H1 (cell line): ENCODE data around the gene DPM3. TPM values are rescaled to one million over a fixed set of nuclear protein-coding genes. Genes with fewer than 3 reads are reported as not detected.

Experiments used
- EP300 ChIP-seq, 2 experiments: IDR thresholded peaks; 1 replicate in 1 of 2; 2 replicates in 1 of 2; pipeline ENCODE4 v1.6.1; 2011 to 2012; ENCODE audit warnings: low read depth in 2 of 2, low read length in 2 of 2, mild to moderate bottlenecking in 2 of 2, borderline replicate concordance in 1 of 2, inconsistent platforms in 1 of 2, moderate library complexity in 1 of 2
- HDAC2 ChIP-seq, 2 experiments: fragments of 300-600 bp in 1 of 2; sonication (generic) in 1 of 2; IDR thresholded peaks; 2 replicates each; pipeline ENCODE4 v1.6.1; 2011 to 2012; ENCODE audit warnings: low read depth in 2 of 2, low read length in 2 of 2, mild to moderate bottlenecking in 2 of 2, moderate library complexity in 2 of 2, borderline replicate concordance in 1 of 2, inconsistent platforms in 1 of 2
- MAFK ChIP-seq: IDR thresholded peaks from 2 replicates; pipeline ENCODE4 v1.6.1; 2012; ENCODE audit warnings: low read depth, mild to moderate bottlenecking, improper control_type of control experiment, low read length
- SIRT6 ChIP-seq: IDR thresholded peaks from one replicate; pipeline ENCODE4 v1.7.1; 2012; ENCODE audit warnings: low read length, inconsistent platforms
- TAF1 ChIP-seq: IDR thresholded peaks from 2 replicates; pipeline ENCODE4 v1.6.1; 2011; ENCODE audit warnings: mild to moderate bottlenecking, low read depth, low read length
- polyA plus RNA-seq, 7 experiments: library from polyadenylated mRNA; depleted of rRNA in 3 of 7; stranded (reverse) in 5 of 7; unstranded in 2 of 7; fragments of >200 nt in 5 of 7; fragments of 200-250 nt in 2 of 7; gene quantifications; 1 replicate in 5 of 7; 2 replicates in 1 of 7; 4 replicates in 1 of 7; pipeline versions ENCODE4 v1.2.1 to v1.2.3, GENCODE V29; 2011 to 2013; ENCODE audit warnings: missing spikeins in 2 of 7, mixed read lengths in 2 of 7
- total RNA-seq: library from RNA; stranded (reverse); fragmentation: NEBNext Ultra II Directional; extraction: Animal tissue kit (Norgen Biotek cat#: 25700); gene quantifications from 2 replicates; pipeline ENCODE4 v1.2.1, GENCODE V29; 2021
- TF ChIP-seq, protein P1 (sequence below): fragments of 300-600 bp; sonication (generic); IDR thresholded peaks from 2 replicates; pipeline ENCODE4 v1.7.1; 2012; ENCODE audit warnings: low read length, moderate library complexity, mild to moderate bottlenecking, inconsistent platforms; ENCODE audit not compliant: insufficient replicate concordance
- TF ChIP-seq, protein P2 (sequence below): IDR thresholded peaks from 2 replicates; pipeline ENCODE4 v1.6.1; 2012; ENCODE audit warnings: inconsistent platforms
- TF ChIP-seq, protein P3 (sequence below): IDR thresholded peaks from 2 replicates; pipeline ENCODE4 v1.6.1; 2011; ENCODE audit warnings: low read depth, mild to moderate bottlenecking, low read length; ENCODE audit not compliant: insufficient read depth

The DPM3 gene
- total and polyA plus RNA-seq, 2 of the 8 experiments (the other 6 are each of a cell fraction or from before 2014, with no cell fraction given) = 44.8 to 227 TPM

DNA sequence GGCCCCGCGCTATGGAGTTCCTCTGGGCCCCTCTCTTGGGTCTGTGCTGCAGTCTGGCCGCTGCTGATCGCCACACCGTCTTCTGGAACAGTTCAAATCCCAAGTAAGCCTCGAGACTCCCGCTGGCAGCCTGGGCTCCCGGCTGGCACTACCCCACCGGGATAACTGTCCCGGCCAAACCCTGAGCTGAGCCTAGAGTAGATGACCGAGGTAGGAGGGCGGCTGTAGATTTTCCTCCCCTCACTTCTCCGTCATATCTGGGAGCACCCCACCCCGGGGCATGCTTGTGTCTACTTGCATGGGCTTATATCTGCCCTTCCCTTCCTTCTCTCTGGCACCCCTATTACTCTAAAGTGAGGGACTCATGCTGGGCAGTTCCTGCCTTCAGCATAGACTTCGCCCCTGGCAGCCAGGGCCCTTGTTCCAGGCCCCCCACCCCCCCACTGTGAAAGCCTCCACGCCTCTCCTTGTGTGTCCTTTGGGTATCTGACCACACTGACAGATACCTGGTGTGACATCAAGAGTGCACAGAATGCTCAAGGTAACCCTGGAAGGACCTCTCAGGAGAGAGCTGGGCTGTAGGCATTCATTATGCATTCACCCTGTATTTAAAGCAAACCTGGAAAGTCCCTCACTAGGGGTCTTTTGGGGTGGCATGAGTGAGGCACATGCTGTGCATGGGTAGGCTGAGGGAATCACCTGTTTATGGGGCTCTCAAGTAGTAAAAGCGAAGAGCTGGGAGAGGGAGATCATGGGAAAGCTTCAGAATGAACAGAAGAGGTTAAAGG, 12.2 kb downstream of the DPM3 start (continued):
- TF ChIP-seq, protein P1, sequence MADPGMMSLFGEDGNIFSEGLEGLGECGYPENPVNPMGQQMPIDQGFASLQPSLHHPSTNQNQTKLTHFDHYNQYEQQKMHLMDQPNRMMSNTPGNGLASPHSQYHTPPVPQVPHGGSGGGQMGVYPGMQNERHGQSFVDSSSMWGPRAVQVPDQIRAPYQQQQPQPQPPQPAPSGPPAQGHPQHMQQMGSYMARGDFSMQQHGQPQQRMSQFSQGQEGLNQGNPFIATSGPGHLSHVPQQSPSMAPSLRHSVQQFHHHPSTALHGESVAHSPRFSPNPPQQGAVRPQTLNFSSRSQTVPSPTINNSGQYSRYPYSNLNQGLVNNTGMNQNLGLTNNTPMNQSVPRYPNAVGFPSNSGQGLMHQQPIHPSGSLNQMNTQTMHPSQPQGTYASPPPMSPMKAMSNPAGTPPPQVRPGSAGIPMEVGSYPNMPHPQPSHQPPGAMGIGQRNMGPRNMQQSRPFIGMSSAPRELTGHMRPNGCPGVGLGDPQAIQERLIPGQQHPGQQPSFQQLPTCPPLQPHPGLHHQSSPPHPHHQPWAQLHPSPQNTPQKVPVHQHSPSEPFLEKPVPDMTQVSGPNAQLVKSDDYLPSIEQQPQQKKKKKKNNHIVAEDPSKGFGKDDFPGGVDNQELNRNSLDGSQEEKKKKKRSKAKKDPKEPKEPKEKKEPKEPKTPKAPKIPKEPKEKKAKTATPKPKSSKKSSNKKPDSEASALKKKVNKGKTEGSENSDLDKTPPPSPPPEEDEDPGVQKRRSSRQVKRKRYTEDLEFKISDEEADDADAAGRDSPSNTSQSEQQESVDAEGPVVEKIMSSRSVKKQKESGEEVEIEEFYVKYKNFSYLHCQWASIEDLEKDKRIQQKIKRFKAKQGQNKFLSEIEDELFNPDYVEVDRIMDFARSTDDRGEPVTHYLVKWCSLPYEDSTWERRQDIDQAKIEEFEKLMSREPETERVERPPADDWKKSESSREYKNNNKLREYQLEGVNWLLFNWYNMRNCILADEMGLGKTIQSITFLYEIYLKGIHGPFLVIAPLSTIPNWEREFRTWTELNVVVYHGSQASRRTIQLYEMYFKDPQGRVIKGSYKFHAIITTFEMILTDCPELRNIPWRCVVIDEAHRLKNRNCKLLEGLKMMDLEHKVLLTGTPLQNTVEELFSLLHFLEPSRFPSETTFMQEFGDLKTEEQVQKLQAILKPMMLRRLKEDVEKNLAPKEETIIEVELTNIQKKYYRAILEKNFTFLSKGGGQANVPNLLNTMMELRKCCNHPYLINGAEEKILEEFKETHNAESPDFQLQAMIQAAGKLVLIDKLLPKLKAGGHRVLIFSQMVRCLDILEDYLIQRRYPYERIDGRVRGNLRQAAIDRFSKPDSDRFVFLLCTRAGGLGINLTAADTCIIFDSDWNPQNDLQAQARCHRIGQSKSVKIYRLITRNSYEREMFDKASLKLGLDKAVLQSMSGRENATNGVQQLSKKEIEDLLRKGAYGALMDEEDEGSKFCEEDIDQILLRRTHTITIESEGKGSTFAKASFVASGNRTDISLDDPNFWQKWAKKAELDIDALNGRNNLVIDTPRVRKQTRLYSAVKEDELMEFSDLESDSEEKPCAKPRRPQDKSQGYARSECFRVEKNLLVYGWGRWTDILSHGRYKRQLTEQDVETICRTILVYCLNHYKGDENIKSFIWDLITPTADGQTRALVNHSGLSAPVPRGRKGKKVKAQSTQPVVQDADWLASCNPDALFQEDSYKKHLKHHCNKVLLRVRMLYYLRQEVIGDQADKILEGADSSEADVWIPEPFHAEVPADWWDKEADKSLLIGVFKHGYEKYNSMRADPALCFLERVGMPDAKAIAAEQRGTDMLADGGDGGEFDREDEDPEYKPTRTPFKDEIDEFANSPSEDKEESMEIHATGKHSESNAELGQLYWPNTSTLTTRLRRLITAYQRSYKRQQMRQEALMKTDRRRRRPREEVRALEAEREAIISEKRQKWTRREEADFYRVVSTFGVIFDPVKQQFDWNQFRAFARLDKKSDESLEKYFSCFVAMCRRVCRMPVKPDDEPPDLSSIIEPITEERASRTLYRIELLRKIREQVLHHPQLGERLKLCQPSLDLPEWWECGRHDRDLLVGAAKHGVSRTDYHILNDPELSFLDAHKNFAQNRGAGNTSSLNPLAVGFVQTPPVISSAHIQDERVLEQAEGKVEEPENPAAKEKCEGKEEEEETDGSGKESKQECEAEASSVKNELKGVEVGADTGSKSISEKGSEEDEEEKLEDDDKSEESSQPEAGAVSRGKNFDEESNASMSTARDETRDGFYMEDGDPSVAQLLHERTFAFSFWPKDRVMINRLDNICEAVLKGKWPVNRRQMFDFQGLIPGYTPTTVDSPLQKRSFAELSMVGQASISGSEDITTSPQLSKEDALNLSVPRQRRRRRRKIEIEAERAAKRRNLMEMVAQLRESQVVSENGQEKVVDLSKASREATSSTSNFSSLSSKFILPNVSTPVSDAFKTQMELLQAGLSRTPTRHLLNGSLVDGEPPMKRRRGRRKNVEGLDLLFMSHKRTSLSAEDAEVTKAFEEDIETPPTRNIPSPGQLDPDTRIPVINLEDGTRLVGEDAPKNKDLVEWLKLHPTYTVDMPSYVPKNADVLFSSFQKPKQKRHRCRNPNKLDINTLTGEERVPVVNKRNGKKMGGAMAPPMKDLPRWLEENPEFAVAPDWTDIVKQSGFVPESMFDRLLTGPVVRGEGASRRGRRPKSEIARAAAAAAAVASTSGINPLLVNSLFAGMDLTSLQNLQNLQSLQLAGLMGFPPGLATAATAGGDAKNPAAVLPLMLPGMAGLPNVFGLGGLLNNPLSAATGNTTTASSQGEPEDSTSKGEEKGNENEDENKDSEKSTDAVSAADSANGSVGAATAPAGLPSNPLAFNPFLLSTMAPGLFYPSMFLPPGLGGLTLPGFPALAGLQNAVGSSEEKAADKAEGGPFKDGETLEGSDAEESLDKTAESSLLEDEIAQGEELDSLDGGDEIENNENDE = no peak
- TF ChIP-seq, protein P2, sequence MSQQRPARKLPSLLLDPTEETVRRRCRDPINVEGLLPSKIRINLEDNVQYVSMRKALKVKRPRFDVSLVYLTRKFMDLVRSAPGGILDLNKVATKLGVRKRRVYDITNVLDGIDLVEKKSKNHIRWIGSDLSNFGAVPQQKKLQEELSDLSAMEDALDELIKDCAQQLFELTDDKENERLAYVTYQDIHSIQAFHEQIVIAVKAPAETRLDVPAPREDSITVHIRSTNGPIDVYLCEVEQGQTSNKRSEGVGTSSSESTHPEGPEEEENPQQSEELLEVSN = no peak
- TF ChIP-seq TAF1 = no peak
- no peak for TF ChIP-seq HDAC2 (IDR thresholded peaks at IDR 0.05; ENCODE audit: borderline replicate concordance in 1 of 2, low read depth in 2 of 2, low read length in 2 of 2)
- TF ChIP-seq SIRT6 = no peak
- TF ChIP-seq, protein P3, sequence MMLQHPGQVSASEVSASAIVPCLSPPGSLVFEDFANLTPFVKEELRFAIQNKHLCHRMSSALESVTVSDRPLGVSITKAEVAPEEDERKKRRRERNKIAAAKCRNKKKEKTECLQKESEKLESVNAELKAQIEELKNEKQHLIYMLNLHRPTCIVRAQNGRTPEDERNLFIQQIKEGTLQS = no peak
- no peak for TF ChIP-seq MAFK
- no peak for TF ChIP-seq EP300 (IDR thresholded peaks at IDR 0.05; ENCODE audit: borderline replicate concordance in 1 of 2, low read depth in 2 of 2, low read length in 2 of 2)
